Gastroesophageal sphincter (tissue), 4 donors: ENCODE measurements around the gene HMGN4. TPM values are rescaled to one million over a fixed set of nuclear protein-coding genes. Genes with fewer than 3 reads are reported as not detected.

Experiments
- ATAC-seq: fragments of 150-250 bp; one replicate; pipeline ENCODE4 v1.9.1; 2016; ENCODE audit warnings: mild to moderate bottlenecking, moderate library complexity
- H3K27ac ChIP-seq, 4 donors: fragments of 200-600 bp; sonication (generic) in 3 of 4; 1 replicate in 3 of 4; 2 replicates in 1 of 4; pipeline ENCODE4 v1.5.1; 2016 to 2019
- H3K27me3 ChIP-seq: fragments of 200-600 bp; sonication (generic); one replicate; pipeline ENCODE4 v1.5.1; 2019
- H3K36me3 ChIP-seq, 2 donors: fragments of 200-600 bp; sonication (generic); one replicate each; pipeline ENCODE4 v1.5.1; 2019; ENCODE audit warnings: control low read depth in 1 of 2
- H3K4me1 ChIP-seq, 3 donors: fragments of 200-600 bp; sonication (generic); 1 replicate in 2 of 3; 2 replicates in 1 of 3; pipeline ENCODE4 v1.5.1; 2016 to 2019; ENCODE audit warnings: control low read depth in 2 of 3
- H3K4me3 ChIP-seq, 2 donors: fragments of 200-600 bp; sonication (generic); one replicate each; pipeline ENCODE4 v1.5.1; 2019; ENCODE audit warnings: mild to moderate bottlenecking in 1 of 2, moderate library complexity in 1 of 2
- H3K9me3 ChIP-seq, 3 donors: fragments of 200-600 bp; sonication (generic); one replicate each; pipeline ENCODE4 v1.5.1; 2017 to 2019; ENCODE audit warnings: control low read depth in 2 of 3
- EP300 ChIP-seq: sonication (generic); formaldehyde crosslinking; IDR thresholded peaks from one replicate; pipeline ENCODE4 v1.6.1; 2017; ENCODE audit warnings: antibody characterized with exemption, mild to moderate bottlenecking
- POLR2A ChIP-seq, 2 donors: fragments of 450-650 bp; IDR thresholded peaks; one replicate each; pipeline ENCODE4 v1.6.1; 2017; ENCODE audit warnings: antibody characterized with exemption in 2 of 2, mild to moderate bottlenecking in 2 of 2, moderate library complexity in 1 of 2
- POLR2AphosphoS5 ChIP-seq: sonication (generic); formaldehyde crosslinking; IDR thresholded peaks from one replicate; pipeline ENCODE4 v1.6.1; 2017; ENCODE audit warnings: antibody characterized with exemption
- WGBS, 2 donors: methylation state at CpG; one replicate each; pipeline ENCODE4 v1.1.5; 2018; ENCODE audit warnings: low coverage in 1 of 2; 5-methylcytosine and 5-hydroxymethylcytosine counted together
- total RNA-seq, 4 donors: library from RNA; depleted of rRNA; stranded (reverse); fragments of >200 nt; gene quantifications; one replicate each; pipeline ENCODE4 v1.1.0, GENCODE V29; 2016
- TF ChIP-seq, protein P1 (sequence below), 4 experiments: fragments of 200-600 bp in 2 of 4; fragments of 450-650 bp in 2 of 4; sonication (generic) in 1 of 4; IDR thresholded peaks; one replicate each; pipeline ENCODE4 v1.5.1; 2017 to 2019; ENCODE audit warnings: antibody characterized with exemption in 4 of 4, mild to moderate bottlenecking in 2 of 4, moderate library complexity in 2 of 4

HMGN4 gene
- total RNA-seq, 4 donors from 2014 or later, result 80.5 to 121 (median 91.6) TPM

DNA sequence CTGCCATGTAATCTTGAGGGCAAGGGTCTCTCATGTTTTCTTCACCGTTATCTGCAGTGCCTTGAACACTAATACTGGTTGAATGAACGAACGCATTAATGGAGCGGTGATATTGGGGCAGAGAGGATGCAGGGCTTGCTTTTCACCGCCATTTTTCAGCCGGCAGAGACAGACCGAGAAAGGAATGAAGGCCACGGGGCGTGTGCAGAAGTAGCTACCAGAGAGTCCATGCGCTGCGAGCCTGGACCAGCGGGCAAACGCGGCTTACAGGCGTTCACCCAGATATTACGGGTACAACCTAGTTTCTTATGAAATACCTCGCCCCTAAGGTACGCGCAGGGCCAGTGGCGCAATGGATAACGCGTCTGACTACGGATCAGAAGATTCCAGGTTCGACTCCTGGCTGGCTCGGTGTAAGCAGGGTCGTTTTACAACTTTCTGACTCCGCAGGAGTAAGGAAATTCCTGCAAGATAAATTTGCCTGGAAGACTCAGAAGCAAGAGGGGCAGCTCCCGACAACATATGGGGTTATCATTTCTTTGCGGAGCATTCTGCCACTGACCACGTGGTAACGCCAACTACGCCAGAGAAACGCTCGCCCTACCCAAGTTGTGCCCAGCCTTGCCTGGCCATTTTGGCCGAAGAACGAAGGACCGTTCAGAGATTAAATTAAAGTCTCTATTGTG lies 863 bp upstream of the HMGN4 start:
- Histone ChIP-seq H3K4me1 (peaks cover 3 to 76% (median 21%) of the 10 kb centered on the region in 3 donors), H3K27me3 (no peaks in the 10 kb centered on the region), H3K9me3 (no peaks in the 10 kb centered on the region), H3K4me3 (peak overlapping the region; percentile 89 to 98), H3K27ac (peak overlapping the region; percentile 95 to 98 (median 96)), H3K36me3 (peaks cover 0 to 11% of the 10 kb centered on the region in 2 donors)
- TF ChIP-seq, protein P1, sequence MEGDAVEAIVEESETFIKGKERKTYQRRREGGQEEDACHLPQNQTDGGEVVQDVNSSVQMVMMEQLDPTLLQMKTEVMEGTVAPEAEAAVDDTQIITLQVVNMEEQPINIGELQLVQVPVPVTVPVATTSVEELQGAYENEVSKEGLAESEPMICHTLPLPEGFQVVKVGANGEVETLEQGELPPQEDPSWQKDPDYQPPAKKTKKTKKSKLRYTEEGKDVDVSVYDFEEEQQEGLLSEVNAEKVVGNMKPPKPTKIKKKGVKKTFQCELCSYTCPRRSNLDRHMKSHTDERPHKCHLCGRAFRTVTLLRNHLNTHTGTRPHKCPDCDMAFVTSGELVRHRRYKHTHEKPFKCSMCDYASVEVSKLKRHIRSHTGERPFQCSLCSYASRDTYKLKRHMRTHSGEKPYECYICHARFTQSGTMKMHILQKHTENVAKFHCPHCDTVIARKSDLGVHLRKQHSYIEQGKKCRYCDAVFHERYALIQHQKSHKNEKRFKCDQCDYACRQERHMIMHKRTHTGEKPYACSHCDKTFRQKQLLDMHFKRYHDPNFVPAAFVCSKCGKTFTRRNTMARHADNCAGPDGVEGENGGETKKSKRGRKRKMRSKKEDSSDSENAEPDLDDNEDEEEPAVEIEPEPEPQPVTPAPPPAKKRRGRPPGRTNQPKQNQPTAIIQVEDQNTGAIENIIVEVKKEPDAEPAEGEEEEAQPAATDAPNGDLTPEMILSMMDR (IDR thresholded peaks at IDR 0.05), result peak in 1 of 4 experiments; percentile 2
- TF ChIP-seq POLR2A (IDR thresholded peaks at IDR 0.05) (no peak), POLR2AphosphoS5 (peak; percentile 71)
- WGBS, 2 donors, result 0% methylated on average over 10 to 35 of the region's 37 CpGs
- ATAC-seq, result peak; percentile 86

DNA sequence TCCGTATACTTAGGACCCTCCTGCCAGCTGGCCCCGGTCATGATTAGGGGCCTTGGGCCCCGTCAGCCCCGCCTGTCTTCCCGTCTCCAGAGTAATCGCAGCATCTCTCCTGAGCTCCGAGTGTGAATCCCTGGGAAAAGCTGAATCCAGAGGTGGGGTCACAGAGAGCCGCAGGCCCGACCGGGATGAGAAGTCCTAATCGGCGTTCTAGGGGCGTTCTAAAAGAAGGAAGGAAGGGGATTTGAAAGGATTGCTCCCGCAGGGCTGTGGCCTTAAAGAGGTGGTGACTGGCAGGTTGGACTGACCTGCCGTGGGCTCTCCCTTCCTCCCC lies 371 bp downstream of the HMGN4 start:
- 0% methylated on average over 1 to 3 of the region's 15 CpGs for WGBS, 2 donors

DNA sequence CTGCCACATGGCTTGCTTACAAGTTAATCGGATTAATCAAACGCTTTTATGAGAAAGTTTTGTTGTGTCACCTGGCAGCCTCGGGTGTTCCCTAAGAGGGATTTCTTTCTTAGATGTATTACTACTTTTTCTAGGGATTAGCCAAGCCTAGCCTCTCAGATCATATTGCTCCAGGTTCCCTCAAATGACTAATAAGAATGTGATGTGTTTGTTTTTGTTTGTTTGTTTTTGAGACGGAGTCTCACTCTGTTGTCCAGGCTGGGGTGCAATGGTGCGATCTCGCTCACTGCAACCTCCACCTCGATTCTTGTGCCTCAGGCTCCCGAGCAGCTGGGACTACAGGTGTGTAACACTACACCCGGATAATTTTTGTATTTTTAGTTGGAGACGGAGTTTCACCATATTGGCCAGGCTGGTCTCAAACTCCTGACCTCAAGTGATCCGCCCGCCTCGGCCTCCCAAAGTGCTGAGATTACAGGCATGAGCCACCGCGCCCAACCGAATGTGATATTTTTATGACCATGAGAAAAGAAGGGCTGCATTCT lies 977 bp downstream of the HMGN4 start:
- H3K27me3 ChIP-seq, result no peaks in the 10 kb centered on the region
- no peak for TF ChIP-seq POLR2AphosphoS5
- TF ChIP-seq EP300, result no peak
- TF ChIP-seq, protein P1 (IDR thresholded peaks at IDR 0.05), result no peak
- no peak for TF ChIP-seq POLR2A (IDR thresholded peaks at IDR 0.05)
- ATAC-seq, result no peak
- H3K27ac ChIP-seq, result peak overlapping the region; percentile 95 to 98 (median 96)
- H3K4me3 ChIP-seq, result peak overlapping the region; percentile 89 to 98
- WGBS, 2 donors, result 60 to 68% methylated on average over 1 to 14 of the region's 16 CpGs
- no peaks in the 10 kb centered on the region for H3K9me3 ChIP-seq
- peaks cover 0 to 27% of the 10 kb centered on the region in 2 donors for H3K36me3 ChIP-seq
- peaks cover 3 to 58% (median 21%) of the 10 kb centered on the region in 3 donors for H3K4me1 ChIP-seq

More for the DNA sequence above, 371 bp downstream of the HMGN4 start:
- Histone ChIP-seq H3K36me3 (peaks cover 0 to 23% of the 10 kb centered on the region in 2 donors), H3K4me3 (peak overlapping the region; percentile 89 to 98), H3K4me1 (peaks cover 3 to 64% (median 21%) of the 10 kb centered on the region in 3 donors), H3K27me3 (no peaks in the 10 kb centered on the region), H3K9me3 (no peaks in the 10 kb centered on the region), H3K27ac (peak overlapping the region; percentile 95 to 98 (median 96))
- ATAC-seq, result no peak
- TF ChIP-seq, protein P1 (IDR thresholded peaks at IDR 0.05), result no peak
- TF ChIP-seq POLR2AphosphoS5, result no peak
- TF ChIP-seq EP300, result no peak
- no peak for TF ChIP-seq POLR2A (IDR thresholded peaks at IDR 0.05)

DNA sequence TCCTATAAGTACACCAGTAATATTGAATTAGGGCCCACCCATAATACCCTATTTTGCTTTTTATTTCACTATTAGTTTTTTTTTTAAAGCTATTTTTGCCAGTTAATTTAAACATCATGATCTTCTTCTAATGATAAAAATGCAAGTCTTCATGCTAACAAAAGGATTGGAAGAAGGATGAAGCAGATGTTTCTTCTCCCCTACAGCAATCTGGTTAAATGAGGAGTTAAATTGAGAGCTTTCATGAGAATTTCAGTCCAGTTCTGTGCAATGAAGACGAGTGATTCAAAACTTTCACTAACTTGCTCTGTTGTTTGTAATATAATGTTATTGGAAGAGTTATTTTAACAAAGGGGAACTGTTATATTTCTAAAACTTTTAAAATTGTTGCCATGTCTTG lies 3.4 kb downstream of the HMGN4 start:
- WGBS, 2 donors, result 38 to 64% methylated on average over 1 of the region's 1 CpG
- no peak overlapping the region for H3K27ac ChIP-seq
- no peak overlapping the region for H3K4me3 ChIP-seq
- ATAC-seq, result no peak
- peaks cover 0 to 50% of the 10 kb centered on the region in 2 donors for H3K36me3 ChIP-seq
- peaks cover 3 to 36% (median 11%) of the 10 kb centered on the region in 3 donors for H3K4me1 ChIP-seq
- no peaks in the 10 kb centered on the region for H3K27me3 ChIP-seq
- H3K9me3 ChIP-seq, result no peaks in the 10 kb centered on the region
- TF ChIP-seq POLR2AphosphoS5, result no peak

DNA sequence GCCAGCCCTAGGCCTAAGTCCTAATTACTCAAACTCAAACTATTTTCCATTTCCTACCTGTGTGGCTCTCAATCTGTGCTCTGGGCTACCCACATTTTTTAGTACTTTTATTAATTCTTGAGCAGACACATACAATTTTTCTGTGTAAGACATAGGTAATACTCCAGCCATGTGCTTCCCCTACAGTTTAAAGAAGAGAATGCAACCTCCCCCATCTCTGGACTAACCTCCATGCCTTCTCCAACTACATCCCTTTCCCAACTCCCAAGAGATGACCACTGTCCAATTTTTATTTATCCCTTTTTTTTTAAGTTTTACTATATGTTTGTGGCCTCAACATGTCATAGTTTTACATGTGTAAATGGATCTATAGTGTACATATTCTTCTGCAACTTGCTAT lies 5.8 kb downstream of the HMGN4 start:
- H3K4me3 ChIP-seq, result no peak overlapping the region
- no peak overlapping the region for H3K27ac ChIP-seq
- H3K4me1 ChIP-seq, result peaks cover 3 to 27% (median 7%) of the 10 kb centered on the region in 3 donors
- TF ChIP-seq, protein P1 (IDR thresholded peaks at IDR 0.05), result peak in 1 of 4 experiments; percentile 29
- no peak for TF ChIP-seq POLR2AphosphoS5
- peaks cover 0 to 50% of the 10 kb centered on the region in 2 donors for H3K36me3 ChIP-seq
- no peaks in the 10 kb centered on the region for H3K27me3 ChIP-seq
- ATAC-seq, result no peak
- H3K9me3 ChIP-seq, result no peaks in the 10 kb centered on the region
